ENCODE results near the gene CFAP157. TPM values are rescaled to one million over a fixed set of nuclear protein-coding genes. Genes with fewer than 3 reads are reported as not detected.

CFAP157 gene
- total and polyA plus RNA-seq, 2 donors (not counting 3 experiments of a cell fraction or from before 2014, with no cell fraction given), result 0.03 TPM; not detected in 1

- H3K9ac ChIP-seq (replicated peaks; ENCODE audit: extremely low read depth, insufficient read depth, low read length), result no peak overlapping the region
- no peak for TF ChIP-seq GATA2 (IDR thresholded peaks at IDR 0.05; ENCODE audit: insufficient read depth, insufficient read length, low read depth, low read length)
- TF ChIP-seq EZH2 (IDR thresholded peaks at IDR 0.05; ENCODE audit: borderline replicate concordance, low read depth, low read length, severe bottlenecking), result no peak
- TF ChIP-seq POLR2A (IDR thresholded peaks at IDR 0.05; ENCODE audit: low read depth, low read length), result no peak
- TF ChIP-seq POLR2AphosphoS5 (IDR thresholded peaks at IDR 0.05; ENCODE audit: insufficient read depth, low read depth, low read length), result no peak
- no peak for TF ChIP-seq MYC (IDR thresholded peaks at IDR 0.05; ENCODE audit: low read depth, low read length)
- TF ChIP-seq FOS (IDR thresholded peaks at IDR 0.05; ENCODE audit: borderline replicate concordance, insufficient read depth, low read length), result no peak
- TF ChIP-seq JUN (IDR thresholded peaks at IDR 0.05; ENCODE audit: borderline replicate concordance, insufficient read depth, insufficient read length, low read depth), result no peak
- no peak for TF ChIP-seq CTCF (IDR thresholded peaks at IDR 0.05; ENCODE audit: extremely low read depth in 1 of 2, insufficient read depth in 1 of 2, low read depth in 1 of 2, low read length in 2 of 2)
- H3K4me1 ChIP-seq (ENCODE audit: control insufficient read depth, extremely low read depth, insufficient read depth, low read length), result no peaks in the 10 kb centered on the region
- H3K36me3 ChIP-seq (ENCODE audit: control insufficient read depth in 2 of 2, extremely low read depth in 1 of 2, insufficient read depth in 2 of 2, low read length in 2 of 2), result peaks cover 0 to 12% of the 10 kb centered on the region in 2 experiments
- H3K9me3 ChIP-seq (replicated peaks; ENCODE audit: control insufficient read depth, insufficient read depth, low read length), result no peaks in the 10 kb centered on the region
- BruUV-seq (replicated peaks), result no TSS peak
- no peaks in the 10 kb centered on the region for H4K20me1 ChIP-seq (replicated peaks; ENCODE audit: control insufficient read depth, extremely low read depth, insufficient read depth, low read length)
- no peak overlapping the region for H3K4me2 ChIP-seq (ENCODE audit: insufficient read depth, low read length)
- no peaks in the 10 kb centered on the region for H3K79me2 ChIP-seq (ENCODE audit: control insufficient read depth, insufficient read depth, low read length)
- no peak overlapping the region for H3K4me3 ChIP-seq (replicated peaks in 1 of 3; ENCODE audit: insufficient read depth in 1 of 3, low read depth in 1 of 3, low read length in 3 of 3)
- intact Hi-C loops (cut with micrococcal nuclease) (no loop called here), dilution Hi-C loops (cut with MboI; ENCODE audit: extremely low pct_ligation_motif_present, low sequenced_read_pairs) (no loop called here)
- H3K27me3 ChIP-seq (ENCODE audit: control insufficient read depth in 2 of 2, insufficient read depth in 2 of 2, low read length in 2 of 2), result no peaks in the 10 kb centered on the region
- CTCF ChIA-PET, result interaction anchor here (1.4 to 1.9 kb wide), 2 partner anchors 13 to 139 kb away, joined by 3 to 6 read pairs; partner anchors contain the start of genes PTRH1 and TTC16
- no peak for DNase-seq (ENCODE audit: low read depth, low spot score)
- no peak overlapping the region for H2AFZ ChIP-seq (ENCODE audit: low read depth, low read length)
- no peak for FAIRE-seq
- no peaks in the 10 kb centered on the region for H3K9me1 ChIP-seq (replicated peaks; ENCODE audit: control insufficient read depth, extremely low read depth, insufficient read depth, low read length)
- POLR2A ChIA-PET, result no interaction called here
- H3K27ac ChIP-seq (ENCODE audit: insufficient read depth, low read depth, low read length), result no peak overlapping the region
Observed at GRCh38 chr9:127728808-127729207, 22.0 kb downstream of the CFAP157 start.

All from endothelial cell of umbilical vein (primary cell).